Common myeloid progenitor, CD34-positive (primary cell): ENCODE results near the gene AUTS2.

Experiments used
- CTCF ChIA-PET: fragments of 350-600 bp; sonication (Branson Sonifier 250); formaldehyde crosslinking; loops from one replicate; lab custom pipeline; 2021; ENCODE audit warnings: antibody characterized with exemption; lab: Charles Lee
- POLR2A ChIA-PET: fragments of 350-600 bp; sonication (Branson Sonifier 250); formaldehyde crosslinking; loops from one replicate; lab custom pipeline; 2021; ENCODE audit warnings: antibody characterized with exemption; lab: Charles Lee
- DNase-seq, 3 donors: peaks; one replicate each; pipeline versions ENCODE4 v3.0.0 to v3.0.0-alpha.2; 2013
- H3K27ac ChIP-seq, 2 experiments: 1 replicate in 1 of 2; 2 replicates in 1 of 2; pipeline ENCODE4 v1.7.0; 2013; ENCODE audit warnings: inconsistent platforms in 2 of 2, low read length in 2 of 2, mild to moderate bottlenecking in 2 of 2, low read depth in 1 of 2, moderate library complexity in 1 of 2; ENCODE audit not compliant: severe bottlenecking in 2 of 2, insufficient read depth in 1 of 2, poor library complexity in 1 of 2
- H3K27me3 ChIP-seq, 5 experiments: replicated peaks in 2 of 5; 1 replicate in 3 of 5; 2 replicates in 2 of 5; pipeline versions ENCODE4 v1.6.1 to v1.7.0; 2013; ENCODE audit warnings: low read length in 4 of 5, mild to moderate bottlenecking in 2 of 5, moderate library complexity in 2 of 5, inconsistent platforms in 1 of 5; ENCODE audit not compliant: insufficient read depth in 5 of 5, control insufficient read depth in 4 of 5
- H3K36me3 ChIP-seq, 4 experiments: 1 replicate in 2 of 4; 2 replicates in 2 of 4; pipeline versions ENCODE4 v1.6.1 to v1.7.0; 2013; ENCODE audit warnings: low read length in 3 of 4, control low read depth in 1 of 4, mild to moderate bottlenecking in 1 of 4; ENCODE audit not compliant: control insufficient read depth in 4 of 4, insufficient read depth in 4 of 4
- H3K4me1 ChIP-seq, 4 experiments: 1 replicate in 3 of 4; 2 replicates in 1 of 4; pipeline versions ENCODE4 v1.6.1 to v1.7.1; 2013; ENCODE audit warnings: low read length in 3 of 4, mild to moderate bottlenecking in 3 of 4, control low read depth in 1 of 4, inconsistent platforms in 1 of 4, moderate library complexity in 1 of 4; ENCODE audit not compliant: control insufficient read depth in 4 of 4, insufficient read depth in 4 of 4; ENCODE audit errors: control extremely low read depth in 1 of 4
- H3K4me3 ChIP-seq, 7 experiments: 1 replicate in 4 of 7; 2 replicates in 3 of 7; pipeline versions ENCODE4 v1.5.1 to v1.7.0; 2013; ENCODE audit warnings: mild to moderate bottlenecking in 7 of 7, low read length in 6 of 7, moderate library complexity in 6 of 7, inconsistent platforms in 2 of 7, low read depth in 2 of 7, control low read depth in 1 of 7; ENCODE audit not compliant: insufficient read depth in 4 of 7, control insufficient read depth in 1 of 7; ENCODE audit errors: extremely low read depth in 1 of 7
- H3K9me3 ChIP-seq, 5 experiments: 1 replicate in 4 of 5; 2 replicates in 1 of 5; pipeline versions ENCODE4 v1.6.1 to v1.7.1; 2013; ENCODE audit warnings: low read length in 4 of 5, mild to moderate bottlenecking in 2 of 5, inconsistent platforms in 1 of 5, low read depth in 1 of 5, moderate library complexity in 1 of 5; ENCODE audit not compliant: control insufficient read depth in 4 of 5, insufficient read depth in 2 of 5; ENCODE audit errors: control extremely low read depth in 1 of 5
- WGBS: methylation state at CpG from one replicate; pipeline ENCODE4 v1.1.5; 2013; ENCODE audit not compliant: insufficient coverage; 5-methylcytosine and 5-hydroxymethylcytosine counted together

AUTS2 gene

DNA sequence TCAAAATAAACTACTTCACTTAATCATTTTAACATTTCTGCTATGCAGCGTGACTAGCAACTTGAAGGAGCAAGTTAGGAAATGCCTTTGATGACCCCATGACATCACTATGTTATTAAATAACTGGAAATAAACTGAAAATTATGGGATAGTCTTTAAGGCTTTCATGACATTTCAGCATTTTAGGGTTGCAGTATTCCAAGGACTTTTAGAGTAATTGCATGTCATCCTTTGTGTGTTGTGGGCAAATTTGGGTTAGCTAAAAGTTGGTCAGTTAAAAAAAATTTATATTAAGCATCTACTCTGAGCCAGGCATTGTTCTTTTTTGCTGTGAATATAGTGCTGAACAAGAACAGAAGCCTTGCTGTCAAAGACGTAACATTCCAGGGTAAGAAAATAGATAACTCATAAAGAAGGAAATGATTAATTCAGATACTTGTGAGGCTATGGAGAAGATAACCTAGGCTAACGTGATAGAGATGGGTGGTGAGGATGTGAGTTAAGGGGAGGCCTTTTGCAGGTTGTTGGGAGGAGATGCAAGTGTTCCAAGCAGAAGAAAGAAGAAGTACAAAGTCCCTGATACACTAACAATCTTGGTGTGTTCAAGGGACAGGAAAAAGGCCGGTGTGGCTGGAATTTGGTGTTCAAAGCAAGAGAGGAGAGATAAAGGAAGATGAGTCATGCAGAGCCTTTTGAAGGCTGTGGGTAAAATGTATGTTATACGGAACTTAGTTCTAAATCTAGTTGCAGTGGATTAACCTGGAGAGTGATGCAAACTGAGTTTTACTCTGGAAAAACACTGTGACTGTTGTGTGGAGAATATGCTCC, 610.2 kb downstream of the AUTS2 start:
- no peaks in the 10 kb centered on the region for H3K4me1 ChIP-seq
- ChIA-PET CTCF (interaction anchor here (0.6 kb wide), 1 partner anchor 21 kb away, joined by 3 read pairs; no protein-coding TSS in a partner anchor), POLR2A (no interaction called here)
- no peaks in the 10 kb centered on the region for H3K27me3 ChIP-seq
- H3K36me3 ChIP-seq: no peaks in the 10 kb centered on the region
- peak in 2 of 3 donors; percentile 2 to 6 for DNase-seq
- no peak overlapping the region for H3K27ac ChIP-seq
- H3K4me3 ChIP-seq: no peak overlapping the region
- 94% methylated on average over 4 of the region's 5 CpGs for WGBS
- no peaks in the 10 kb centered on the region for H3K9me3 ChIP-seq

DNA sequence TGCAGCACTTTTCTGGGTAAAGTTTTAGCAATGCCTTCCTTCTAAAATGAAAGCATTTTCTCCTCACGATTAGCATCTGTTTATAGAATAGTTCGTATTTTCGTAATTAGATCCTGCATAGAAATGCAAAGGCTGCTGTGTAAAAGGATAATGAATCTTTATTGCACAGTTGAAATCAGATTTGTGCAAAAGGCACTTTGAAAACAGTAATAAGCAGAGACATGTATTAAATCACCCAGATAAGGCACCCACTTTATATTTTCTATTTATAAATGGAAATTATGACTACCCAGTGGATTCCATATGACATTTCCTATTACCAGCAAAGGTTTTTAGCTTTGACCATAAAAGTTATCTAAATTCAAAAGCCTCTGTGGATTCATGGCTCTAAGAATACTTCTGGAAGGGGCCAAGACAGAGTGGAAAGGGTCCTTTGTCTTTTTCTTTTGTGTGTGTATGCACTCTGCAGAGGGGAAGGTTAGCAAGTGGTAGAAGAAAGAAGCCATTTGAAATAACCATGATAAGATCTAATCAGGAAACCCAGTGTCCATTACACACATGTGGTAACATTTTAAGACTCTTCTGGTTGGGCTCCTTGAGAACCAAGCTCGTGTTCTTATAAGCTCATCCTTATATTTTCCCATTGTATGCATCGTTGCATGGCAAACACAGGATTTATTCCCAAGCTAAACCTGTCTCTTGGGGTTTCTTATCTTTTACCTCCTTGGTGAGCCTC, 612.1 kb downstream of the AUTS2 start:
- POLR2A ChIA-PET: no interaction called here
- Histone ChIP-seq H3K9me3 (no peaks in the 10 kb centered on the region), H3K27ac (no peak overlapping the region), H3K4me1 (peaks cover 0 to 2% (median 0%) of the 10 kb centered on the region in 4 experiments), H3K27me3 (no peaks in the 10 kb centered on the region), H3K36me3 (no peaks in the 10 kb centered on the region), H3K4me3 (no peak overlapping the region)
- no CpG with 5 or more reads among the region's 5 CpGs for WGBS
- no peak for DNase-seq
- CTCF ChIA-PET: no interaction called here

DNA sequence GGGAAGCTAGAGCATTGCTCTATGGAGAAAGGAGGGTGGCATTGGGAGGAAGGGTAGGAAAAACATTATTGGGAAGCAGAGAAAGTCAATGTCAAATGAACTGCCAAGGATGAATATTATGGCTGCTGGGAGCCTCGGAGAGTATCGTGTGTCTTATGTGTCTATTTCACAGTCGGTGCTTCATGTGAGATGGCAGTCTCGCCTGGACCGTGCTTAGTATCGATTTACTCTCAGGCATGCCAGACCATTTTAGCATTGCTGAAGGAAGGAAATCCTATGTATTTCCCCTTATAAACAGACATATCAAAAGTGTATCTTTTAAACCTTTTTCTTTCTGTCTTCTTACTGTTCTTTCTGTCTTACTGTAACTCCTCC, 612.6 kb downstream of the AUTS2 start:
- Histone ChIP-seq H3K4me1 (peaks cover 0 to 2% (median 0%) of the 10 kb centered on the region in 4 experiments), H3K9me3 (no peaks in the 10 kb centered on the region), H3K36me3 (no peaks in the 10 kb centered on the region), H3K4me3 (no peak overlapping the region), H3K27me3 (no peaks in the 10 kb centered on the region), H3K27ac (no peak overlapping the region)
- no peak for DNase-seq
- ChIA-PET CTCF (no interaction called here), POLR2A (no interaction called here)
- 100% methylated on average over 5 of the region's 6 CpGs for WGBS

DNA sequence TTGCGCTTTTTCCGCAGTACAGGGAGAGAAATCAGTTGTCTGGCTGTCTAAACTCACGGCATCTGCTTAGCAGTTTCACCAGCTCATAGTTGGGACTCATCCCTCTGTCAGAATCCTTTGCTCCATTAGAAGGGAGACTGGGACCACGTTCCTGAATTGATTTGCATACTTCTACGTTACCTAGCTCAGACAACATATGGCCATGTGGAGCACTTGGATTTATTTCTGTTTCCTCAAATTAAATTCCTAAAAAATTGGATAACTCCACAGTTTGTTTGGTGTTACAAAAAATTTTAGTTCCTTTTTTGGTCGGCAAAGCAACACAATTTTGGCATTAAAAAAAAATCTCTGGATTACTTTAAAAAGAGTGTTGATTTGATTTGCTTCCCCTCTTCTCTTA, 614.0 kb downstream of the AUTS2 start:
- no peak for DNase-seq
- ChIA-PET POLR2A (no interaction called here), CTCF (interaction anchor here (1.4 kb wide), 1 partner anchor 18 kb away, joined by 3 read pairs; no protein-coding TSS in a partner anchor)
- H3K4me3 ChIP-seq: no peak overlapping the region
- H3K27ac ChIP-seq: no peak overlapping the region
- H3K27me3 ChIP-seq: no peaks in the 10 kb centered on the region
- no peaks in the 10 kb centered on the region for H3K36me3 ChIP-seq
- peaks cover 0 to 2% (median 0%) of the 10 kb centered on the region in 4 experiments for H3K4me1 ChIP-seq
- WGBS: 100% methylated on average over 5 of the region's 6 CpGs
- H3K9me3 ChIP-seq: no peaks in the 10 kb centered on the region

DNA sequence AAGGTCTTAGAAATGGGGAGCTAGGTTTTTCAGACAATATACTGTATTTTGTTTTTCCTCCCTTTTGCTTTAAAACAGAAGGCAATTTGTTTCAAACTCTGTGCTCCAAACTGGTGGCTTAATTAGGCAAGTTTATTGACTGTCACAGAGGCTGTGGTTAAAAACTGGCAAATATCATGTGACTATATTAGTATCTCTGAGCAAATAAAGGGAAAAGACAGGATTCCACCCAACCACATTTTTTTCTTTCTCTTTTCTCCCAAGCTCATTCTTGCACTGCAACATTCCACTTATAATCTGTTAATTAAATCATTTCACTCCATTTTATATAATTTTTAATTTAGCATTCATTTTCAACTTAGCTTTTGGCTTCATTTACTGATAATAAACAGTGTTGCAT, 615.8 kb downstream of the AUTS2 start:
- ChIA-PET CTCF (no interaction called here), POLR2A (no interaction called here)
- DNase-seq: no peak
- H3K4me3 ChIP-seq: no peak overlapping the region
- H3K36me3 ChIP-seq: no peaks in the 10 kb centered on the region
- H3K4me1 ChIP-seq: peaks cover 0 to 2% (median 0%) of the 10 kb centered on the region in 4 experiments
- H3K27ac ChIP-seq: no peak overlapping the region
- H3K27me3 ChIP-seq: no peaks in the 10 kb centered on the region
- H3K9me3 ChIP-seq: no peaks in the 10 kb centered on the region

DNA sequence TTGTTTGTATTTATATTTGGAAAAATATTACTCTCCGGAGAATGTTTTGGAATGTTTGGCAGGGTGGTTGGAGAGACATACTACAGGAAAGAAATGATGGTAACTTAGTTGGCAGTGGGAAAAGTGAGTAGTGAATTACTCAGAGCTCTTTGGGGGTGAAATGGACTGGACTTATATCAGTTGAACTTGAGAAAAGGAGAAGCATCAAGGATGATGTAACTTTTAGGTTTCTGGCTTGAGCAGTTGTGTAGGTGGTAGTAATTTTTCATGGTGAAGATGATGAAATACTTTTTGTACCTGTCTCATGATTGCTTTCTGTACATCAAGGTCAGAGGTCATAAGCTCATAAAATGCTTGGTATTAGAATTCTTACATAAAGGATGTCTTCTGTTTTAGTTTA, 617.2 kb downstream of the AUTS2 start:
- Histone ChIP-seq H3K36me3 (no peaks in the 10 kb centered on the region), H3K27ac (no peak overlapping the region), H3K4me3 (no peak overlapping the region), H3K4me1 (peaks cover 0 to 2% (median 0%) of the 10 kb centered on the region in 4 experiments), H3K9me3 (no peaks in the 10 kb centered on the region), H3K27me3 (no peaks in the 10 kb centered on the region)
- WGBS: 100% methylated on average over 1 of the region's 1 CpG
- ChIA-PET POLR2A (no interaction called here), CTCF (interaction anchor here (1.3 kb wide), 1 partner anchor 22 kb away, joined by 3 read pairs; no protein-coding TSS in a partner anchor)
- DNase-seq: no peak

DNA sequence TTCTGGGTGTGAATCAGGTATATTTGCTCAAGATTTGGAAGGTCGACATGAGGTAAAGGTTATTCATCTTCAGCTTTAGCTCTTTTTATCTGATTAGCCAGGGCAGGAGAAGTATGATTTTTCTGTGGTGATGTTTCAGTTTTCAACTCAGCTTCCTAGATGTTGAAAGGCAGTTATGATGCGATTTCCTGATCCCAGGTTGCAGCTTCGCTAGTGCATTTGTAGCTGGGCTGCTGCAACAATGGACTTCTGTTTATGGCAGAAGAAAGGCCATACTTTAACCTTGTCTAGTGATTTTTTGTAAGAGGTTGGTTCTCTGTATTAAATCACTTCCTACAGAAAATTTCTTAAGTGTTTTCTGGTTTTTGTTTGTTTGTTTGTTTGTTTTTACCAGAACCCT, 619.3 kb downstream of the AUTS2 start:
- 81% methylated on average over 3 of the region's 3 CpGs for WGBS
- Histone ChIP-seq H3K27me3 (no peaks in the 10 kb centered on the region), H3K4me1 (peaks cover 0 to 2% (median 0%) of the 10 kb centered on the region in 4 experiments), H3K27ac (no peak overlapping the region), H3K9me3 (no peaks in the 10 kb centered on the region), H3K36me3 (no peaks in the 10 kb centered on the region), H3K4me3 (no peak overlapping the region)
- POLR2A ChIA-PET: no interaction called here
- no peak for DNase-seq
- CTCF ChIA-PET: no interaction called here
